Stimulated activated naive CD8-positive, alpha-beta T cell treated with anti-CD3 and anti-CD28 coated beads, Interleukin-15, Interleukin-2, amounts not matched to agents 100 U/mL and 50 U/mL, for 24 hours (primary cell): ENCODE measurements around the gene PAN2.
"Not testable (repeated sequence)": the region's sequence is repeated elsewhere in the genome, so short reads cannot be mapped to it uniquely, and the experiment has no call there.

Source experiments
- ATAC-seq: fragments of 150-1000 bp; cut with Tn5 transposase; one replicate; pipeline ENCODE4 v1.10.0; 2021
- DNase-seq: peaks from one replicate; pipeline ENCODE4 v3.0.0; 2021

The PAN2 gene

GRCh38 chr12:56272468-56272867 is 61.3 kb downstream of the PAN2 start:
- ATAC-seq: not testable (repeated sequence)

GRCh38 chr12:56271031-56271430 is 62.8 kb downstream of the PAN2 start:
- ATAC-seq (no peak), DNase-seq (no peak)

More at GRCh38 chr12:56272468-56272867, 61.3 kb downstream of the PAN2 start:
- DNase-seq: not testable (repeated sequence)

GRCh38 chr12:56267443-56268071 is 66.2 kb downstream of the PAN2 start:
- ATAC-seq (no peak), DNase-seq (no peak)

- DNase-seq: peak; percentile 88
- peak; percentile 93 for ATAC-seq
Observed at GRCh38 chr12:56266693-56267442, 66.9 kb downstream of the PAN2 start, which contains the start of gene COQ10A. Gene COQ10A, plus strand, starts transcription at chr12:56266942. Its CDS starts 177 bp downstream, at chr12:56267119.
